K562 (cell line): ENCODE data around the gene SDR42E2. TPM values are rescaled to one million over a fixed set of nuclear protein-coding genes. Genes with fewer than 3 reads are reported as not detected.

Experiments used
- ATAC-seq: fragments of 200-7000 bp; cut with Tn5 transposase; 3 replicates; pipeline ENCODE4 v1.9.1; 2020; ENCODE audit warnings: moderate library complexity
- BruUV-seq: library from RNA; stranded (reverse); fragments of 400-500 nt; replicated peaks from 2 replicates; lab custom pipeline; 2021; lab: Mats Ljungman, UMichigan
- CTCF ChIA-PET: fragments of 300-600 bp; formaldehyde crosslinking; extraction: SDS; loops from one replicate; lab custom pipeline; 2021; ENCODE audit warnings: low intra/inter-chr PET ratio; lab: Yijun Ruan, JAX
- POLR2A ChIA-PET: fragments of 300-600, 350-650 bp; sonication (Branson Sonifier 250); formaldehyde crosslinking; extraction: SDS; loops from one replicate; lab custom pipeline; 2021; ENCODE audit warnings: antibody characterized with exemption, inconsistent platforms; lab: Yijun Ruan, JAX
- DNase-seq, 4 experiments: peaks; one replicate each; pipeline versions ENCODE4 v3.0.0 to v3.0.0-alpha.2; 2011 to 2018; ENCODE audit warnings: low spot score in 3 of 4, mixed read lengths in 3 of 4; ENCODE audit errors: extremely low read depth in 1 of 4
- FAIRE-seq: peaks from 2 replicates; lab custom pipeline; 2011; peaks lifted over from hg19 to GRCh38; lab: Jason Lieb, UNC
- H2AFZ ChIP-seq: 2 replicates; pipeline ENCODE4 v1.6.0; 2011; ENCODE audit warnings: low read depth, low read length, control low read depth, inconsistent platforms
- H3K27ac ChIP-seq: fragments of 200-600 bp; 3 replicates; pipeline ENCODE4 v1.8.0; 2011; ENCODE audit warnings: low read depth, mild to moderate bottlenecking, control low read depth, inconsistent platforms, low read length, moderate library complexity, mixed read lengths; ENCODE audit errors: extremely low read depth
- H3K27me3 ChIP-seq, 2 experiments: fragments of 300-600 bp in 1 of 2; 2 replicates in 1 of 2; 3 replicates in 1 of 2; pipeline versions ENCODE4 v1.6.0 to v1.8.0; 2011; ENCODE audit warnings: inconsistent platforms in 2 of 2, low read length in 2 of 2, mild to moderate bottlenecking in 1 of 2, mixed read lengths in 1 of 2, moderate library complexity in 1 of 2; ENCODE audit not compliant: control insufficient read depth in 2 of 2, insufficient read depth in 2 of 2
- H3K36me3 ChIP-seq: fragments of 300-600 bp; 3 replicates; pipeline ENCODE4 v1.8.0; 2011; ENCODE audit warnings: mild to moderate bottlenecking, low read length, inconsistent platforms; ENCODE audit not compliant: control insufficient read depth, insufficient read depth
- H3K4me1 ChIP-seq, 2 experiments: fragments of 200-600 bp in 1 of 2; replicated peaks in 1 of 2; 2 replicates in 1 of 2; 3 replicates in 1 of 2; pipeline versions ENCODE4 v1.5.1 to v1.8.0; 2011; ENCODE audit warnings: inconsistent platforms in 2 of 2, low read length in 2 of 2, mild to moderate bottlenecking in 1 of 2, mixed read lengths in 1 of 2, moderate library complexity in 1 of 2; ENCODE audit not compliant: control insufficient read depth in 2 of 2, insufficient read depth in 2 of 2
- H3K4me2 ChIP-seq: 2 replicates; pipeline ENCODE4 v1.6.1; 2011; ENCODE audit warnings: low read length, control low read depth, inconsistent platforms, mixed read lengths; ENCODE audit not compliant: insufficient read depth
- H3K4me3 ChIP-seq: fragments of 200-600 bp; sonication (generic), shearing (Covaris generic); 2 replicates; pipeline ENCODE4 v1.5.1; 2016; ENCODE audit warnings: control low read depth, inconsistent platforms
- H3K79me2 ChIP-seq: fragments of 200-600 bp; 3 replicates; pipeline ENCODE4 v1.8.0; 2011; ENCODE audit warnings: low read length, inconsistent platforms; ENCODE audit not compliant: control insufficient read depth, insufficient read depth
- H3K9ac ChIP-seq, 2 experiments: 2 replicates each; pipeline versions ENCODE4 v1.6.0 to v1.6.1; 2011; ENCODE audit warnings: low read depth in 2 of 2, low read length in 2 of 2, control low read depth in 1 of 2, inconsistent platforms in 1 of 2, mild to moderate bottlenecking in 1 of 2, mixed read lengths in 1 of 2; ENCODE audit not compliant: insufficient read depth in 1 of 2
- H3K9me1 ChIP-seq: one replicate; pipeline ENCODE4 v1.6.0; 2011; ENCODE audit warnings: inconsistent platforms, mild to moderate bottlenecking, low read length, moderate library complexity; ENCODE audit not compliant: control insufficient read depth, insufficient read depth
- H3K9me3 ChIP-seq: replicated peaks from 2 replicates; pipeline ENCODE4 v1.5.1; 2011; ENCODE audit warnings: low read depth, low read length, inconsistent platforms; ENCODE audit not compliant: control insufficient read depth, insufficient read depth
- H4K20me1 ChIP-seq: replicated peaks from 2 replicates; pipeline ENCODE4 v1.6.1; 2011; ENCODE audit warnings: low read length, inconsistent platforms, mixed read lengths; ENCODE audit not compliant: control insufficient read depth, insufficient read depth
- ELF1 ChIP-seq: fragments of 200-800 bp; sonication (Bioruptor generic); IDR thresholded peaks from 2 replicates; pipeline ENCODE4 v1.6.1; 2016; ENCODE audit warnings: missing genetic modification characterization, missing compliant biosample characterization
- SUPT5H ChIP-seq: fragments of 450-650 bp; IDR thresholded peaks from 2 replicates; pipeline ENCODE4 v1.6.1; 2016
- WGBS: fragments of 100-300 bp; shearing (Covaris generic); methylation state at CpG from one replicate; pipeline ENCODE4 v1.1.6; 2016; ENCODE audit warnings: low coverage, mixed read lengths; ENCODE audit not compliant: insufficient coverage; ENCODE audit errors: missing lambda C conversion rate; 5-methylcytosine and 5-hydroxymethylcytosine counted together
- in situ Hi-C: fragments of 300-500 bp; cut with MboI; formaldehyde crosslinking; loops from 4 replicates; pipeline ENCODE4 v1.15.0; 2018; ENCODE audit warnings: inconsistent platforms, mixed read lengths
- intact Hi-C: fragments of 100-400 bp; cut with micrococcal nuclease; formaldehyde crosslinking; loops from 2 replicates; pipeline ENCODE4 v1.14.2; 2022
- polyA plus RNA-seq, 8 experiments: library from polyadenylated mRNA; depleted of rRNA in 4 of 8; stranded (reverse) in 5 of 8; unstranded in 3 of 8; fragments of >200 nt; fragmentation: Nextera tagmentation in 2 of 8; fragmentation: Illumina TruSeq in 1 of 8; extraction: Ambion mirVana in 2 of 8; extraction: Trizol in 1 of 8; gene quantifications; 2 replicates each; pipeline versions ENCODE4 v1.2.1 to v1.2.3, GENCODE V29; 2011 to 2014; ENCODE audit warnings: inconsistent platforms in 1 of 8, missing spikeins in 1 of 8
- total RNA-seq, 7 experiments: library from RNA; depleted of rRNA in 6 of 7; stranded (reverse); fragments of >200 nt in 6 of 7; fragmentation: Illumina TruSeq in 2 of 7; extraction: Trizol in 2 of 7; gene quantifications; 2 replicates each; pipeline versions ENCODE4 v1.2.1 to v1.2.3, GENCODE V29; 2011 to 2021; ENCODE audit warnings: low replicate concordance in 1 of 7

Gene SDR42E2
- total and polyA plus RNA-seq, 9 of the 15 experiments (the other 6 are each of a cell fraction or from before 2014, with no cell fraction given), result 0.03 to 0.07 (median 0.04) TPM; not detected in 4

- no peaks in the 10 kb centered on the region for H3K9me3 ChIP-seq
- no peaks in the 10 kb centered on the region; the same call in 1 of the 2 replicates for H4K20me1 ChIP-seq
- no peaks in the 10 kb centered on the region for H3K9me1 ChIP-seq
- no peak overlapping the region for H3K27ac ChIP-seq
- whole genome bisulfite sequencing, result 77% methylated on average over 2 of the region's 2 CpGs
- H3K4me2 ChIP-seq, result no peak overlapping the region
- BruUV-seq, result no TSS peak
- FAIRE-seq, result no peak
- ChIA-PET POLR2A (interaction anchor here (0.5 to 1.3 kb wide), 6 partner anchors 8 to 574 kb away, joined by 3 to 4 read pairs (median 3); no protein-coding TSS in a partner anchor), CTCF (interaction anchor here (0.7 to 1.7 kb wide), 5 partner anchors 182 to 1028 kb away, joined by 3 to 10 read pairs (median 3); partner anchors contain the start of gene PDZD9)
- no peak for TF ChIP-seq SUPT5H
- 0 out of 2 replicates have a peak, but pooled peaks have one; percentile 7 for TF ChIP-seq ELF1
- peak overlapping the region; percentile 41; the same call in 1 of the 2 replicates for H2AFZ ChIP-seq
- H3K4me1 ChIP-seq, result peaks cover 15 to 22% of the 10 kb centered on the region in 2 experiments; a peak in 4 of 5 replicates
- in situ Hi-C loops (loop anchor here (10.0 kb wide), 1 partner anchor 603 kb away; no protein-coding TSS in a partner anchor), intact Hi-C loops (loop anchor here (5.0 kb wide), 2 partner anchors 91 to 236 kb away; partner anchors contain the start of gene UQCRC2)
- no peaks in the 10 kb centered on the region; the same call in 2 of the 3 replicates for H3K36me3 ChIP-seq
- DNase-seq, result no peak
- no peak overlapping the region for H3K9ac ChIP-seq
- no peak for ATAC-seq
- H3K27me3 ChIP-seq, result peaks cover 10 to 20% of the 10 kb centered on the region in 2 experiments; a peak in 4 of 5 replicates
- H3K4me3 ChIP-seq, result no peak overlapping the region
- no peaks in the 10 kb centered on the region; the same call in 2 of the 3 replicates for H3K79me2 ChIP-seq
Measured at GRCh38 chr16:22188267-22188594, 25.9 kb downstream of the SDR42E2 start.
